Middle frontal gyrus (tissue), 1 donor: ENCODE data around the gene DESI2.
A peak's percentile ranks its signal among the peaks of the same experiment; 100 is the strongest.

Experiments used
- DNase-seq: peaks from one replicate; pipeline ENCODE4 v3.0.0-alpha.2; 2015; ENCODE audit warnings: low spot score; ENCODE audit errors: extremely low spot score

The DESI2 gene

GRCh38 chr1:244652623-244653438, at the start of gene DESI2:
TSS of gene DESI2 (plus strand) at chr1:244653126. CDS start at chr1:244653314, 188 bp downstream.
- DNase-seq = peak; percentile 98

- no peak for DNase-seq
Measured at GRCh38 chr1:244603498-244603897, 49.4 kb upstream of the DESI2 start.

- no peak for DNase-seq
Measured at GRCh38 chr1:244605835-244606370, 47.0 kb upstream of the DESI2 start.

- no peak for DNase-seq
Measured at GRCh38 chr1:244614113-244614836, 38.7 kb upstream of the DESI2 start.

- DNase-seq = no peak
Measured at GRCh38 chr1:244614879-244615278, 38.0 kb upstream of the DESI2 start.

GRCh38 chr1:244615301-244615700, 37.6 kb upstream of the DESI2 start:
- no peak for DNase-seq

GRCh38 chr1:244626709-244627108, 26.2 kb upstream of the DESI2 start:
- DNase-seq = no peak

- DNase-seq = no peak
Measured at GRCh38 chr1:244628789-244629188, 24.1 kb upstream of the DESI2 start.

- no peak for DNase-seq
Measured at GRCh38 chr1:244633140-244633539, 19.8 kb upstream of the DESI2 start.

- DNase-seq = no peak
Measured at GRCh38 chr1:244634546-244634945, 18.4 kb upstream of the DESI2 start.

GRCh38 chr1:244636488-244637259, 16.3 kb upstream of the DESI2 start:
- DNase-seq = no peak

- no peak for DNase-seq
Measured at GRCh38 chr1:244639561-244639960, 13.4 kb upstream of the DESI2 start.

GRCh38 chr1:244640917-244641316, 12.0 kb upstream of the DESI2 start:
- no peak for DNase-seq

- DNase-seq = no peak
Measured at GRCh38 chr1:244642526-244642925, 10.4 kb upstream of the DESI2 start.

GRCh38 chr1:244642988-244643387, 9.9 kb upstream of the DESI2 start:
- DNase-seq = no peak

- DNase-seq = no peak
Measured at GRCh38 chr1:244645414-244645813, 7.5 kb upstream of the DESI2 start.

GRCh38 chr1:244645890-244646289, 7.0 kb upstream of the DESI2 start:
- DNase-seq = no peak

GRCh38 chr1:244647819-244648218, 5.1 kb upstream of the DESI2 start:
- DNase-seq = no peak

GRCh38 chr1:244651956-244652622, 837 bp upstream of the DESI2 start:
- DNase-seq = no peak

GRCh38 chr1:244653439-244654107, 647 bp downstream of the DESI2 start:
- no peak for DNase-seq
